ENCODE results near the gene SUPT20HL1.
"Not testable (repeated sequence)": the region's sequence is repeated elsewhere in the genome, so short reads cannot be mapped to it uniquely, and the experiment has no call there.

SUPT20HL1 gene

GRCh38 chrX:24363432-24364181 lies 3.2 kb downstream of the SUPT20HL1 start:
- DNase-seq (ENCODE audit: low spot score) = not testable (repeated sequence)

- DNase-seq (ENCODE audit: low spot score) = no peak
Observed at GRCh38 chrX:24364326-24364725, 3.9 kb downstream of the SUPT20HL1 start.

- DNase-seq (ENCODE audit: low spot score) = no peak
Observed at GRCh38 chrX:24364851-24365538, 4.6 kb downstream of the SUPT20HL1 start.

DNA sequence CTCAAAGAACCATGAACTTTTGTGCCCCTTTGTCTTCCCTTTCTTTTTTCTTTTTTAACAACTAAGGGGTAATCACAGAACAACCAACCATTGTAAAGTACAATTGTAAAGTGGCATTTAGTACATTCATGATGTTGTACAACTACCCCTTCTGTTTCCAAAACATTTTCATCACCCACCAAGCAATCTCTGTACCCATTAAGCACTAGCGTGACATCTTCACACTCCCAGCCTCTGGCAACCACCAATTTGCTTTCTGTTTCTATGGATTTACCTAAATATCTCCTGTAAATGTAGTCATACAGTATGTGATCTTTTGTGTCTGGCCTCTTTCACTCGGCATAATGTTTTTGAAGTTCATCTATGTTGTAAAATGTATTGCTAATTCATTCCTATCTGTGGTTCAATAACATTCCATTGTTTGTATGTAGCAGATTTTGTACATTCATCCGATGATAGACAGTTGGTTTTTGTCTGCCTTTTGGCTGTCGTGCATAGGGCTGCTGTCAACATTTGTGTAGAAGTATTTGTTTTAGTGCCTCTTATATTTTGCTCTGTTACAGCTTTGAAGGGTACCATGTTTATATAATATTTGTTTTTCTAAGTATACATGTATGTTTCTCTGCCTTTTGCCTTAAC lies 6.4 kb downstream of the SUPT20HL1 start:
- not testable (repeated sequence) for DNase-seq (ENCODE audit: low spot score)

DNA sequence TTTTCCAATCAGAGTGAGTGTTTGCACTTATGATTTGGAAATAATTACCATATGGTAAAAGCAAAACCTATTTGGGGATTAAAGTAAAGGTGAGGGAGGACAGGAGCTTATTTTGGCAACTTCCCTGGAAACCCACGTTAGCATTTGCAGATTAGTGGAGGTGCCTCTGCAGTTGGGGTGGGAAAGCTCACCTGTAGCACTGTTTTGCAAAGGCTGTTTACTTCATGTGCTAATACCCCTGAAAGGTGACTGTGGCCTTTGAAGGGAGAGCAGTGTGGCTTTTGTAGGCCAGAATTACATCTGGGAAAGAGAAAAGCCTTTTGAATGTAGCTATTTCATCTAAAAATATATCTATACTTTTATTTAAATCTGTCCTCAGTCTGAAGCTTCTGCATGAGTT lies 9.4 kb downstream of the SUPT20HL1 start:
- no peak for DNase-seq (ENCODE audit: low spot score)

GRCh38 chrX:24371391-24371972 lies 11.0 kb downstream of the SUPT20HL1 start:
- peak; percentile 13 for DNase-seq (ENCODE audit: low spot score)

GRCh38 chrX:24372021-24372763 lies 11.8 kb downstream of the SUPT20HL1 start:
- no peak for DNase-seq (ENCODE audit: low spot score)

GRCh38 chrX:24375600-24376131 lies 15.2 kb downstream of the SUPT20HL1 start:
- DNase-seq (ENCODE audit: low spot score) = no peak

- no peak for DNase-seq (ENCODE audit: low spot score)
Observed at GRCh38 chrX:24376403-24376802, 16.0 kb downstream of the SUPT20HL1 start.

DNA sequence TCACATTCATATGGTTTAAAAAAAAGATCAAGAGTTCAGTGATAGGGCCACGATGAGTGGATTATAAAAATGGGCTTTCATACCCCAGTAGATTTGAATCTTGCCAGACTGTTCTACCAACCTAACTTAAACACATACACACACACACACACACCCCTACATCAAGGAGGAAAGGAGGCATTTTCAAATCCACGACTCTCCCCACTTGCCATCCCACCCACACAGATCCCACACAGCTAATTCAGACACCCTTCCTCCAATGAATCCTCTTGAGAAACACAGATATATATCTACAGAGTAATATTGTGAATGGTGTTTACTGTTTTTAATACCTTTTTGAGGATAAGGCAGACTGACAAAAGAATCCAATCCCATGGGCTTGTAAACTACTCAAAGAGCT lies 16.8 kb downstream of the SUPT20HL1 start:
- DNase-seq (ENCODE audit: low spot score) = no peak

DNA sequence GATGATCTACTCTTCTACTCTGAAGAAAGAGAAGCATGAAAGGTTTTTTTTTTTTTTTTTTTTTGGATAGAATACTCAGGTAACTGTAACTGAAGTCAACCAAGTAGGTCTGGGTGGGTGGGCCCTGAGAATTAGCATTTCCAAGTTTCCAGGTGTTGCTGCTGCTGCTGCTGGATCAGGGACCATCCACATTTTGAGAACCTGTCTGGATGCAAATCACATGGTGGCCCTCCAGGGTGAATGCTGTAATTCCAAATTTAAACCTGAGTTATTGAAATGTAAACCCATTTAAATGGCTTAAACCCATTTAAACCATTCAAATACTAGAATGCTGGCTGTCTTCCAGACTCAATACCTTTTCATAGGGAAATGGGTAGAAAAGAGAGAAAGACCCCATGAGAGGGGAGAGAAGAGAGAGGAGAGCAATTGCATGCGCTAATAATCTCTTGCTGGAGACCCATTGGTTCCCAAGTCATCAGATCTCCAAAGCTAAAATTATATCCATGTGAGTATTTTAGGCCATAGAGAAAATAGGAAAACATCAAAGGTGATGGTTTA lies 17.6 kb downstream of the SUPT20HL1 start:
- DNase-seq (ENCODE audit: low spot score) = no peak

- DNase-seq (ENCODE audit: low spot score) = no peak
Observed at GRCh38 chrX:24378706-24379105, 18.3 kb downstream of the SUPT20HL1 start.

GRCh38 chrX:24380262-24381187 lies 20.1 kb downstream of the SUPT20HL1 start:
- DNase-seq (ENCODE audit: low spot score) = no peak

DNA sequence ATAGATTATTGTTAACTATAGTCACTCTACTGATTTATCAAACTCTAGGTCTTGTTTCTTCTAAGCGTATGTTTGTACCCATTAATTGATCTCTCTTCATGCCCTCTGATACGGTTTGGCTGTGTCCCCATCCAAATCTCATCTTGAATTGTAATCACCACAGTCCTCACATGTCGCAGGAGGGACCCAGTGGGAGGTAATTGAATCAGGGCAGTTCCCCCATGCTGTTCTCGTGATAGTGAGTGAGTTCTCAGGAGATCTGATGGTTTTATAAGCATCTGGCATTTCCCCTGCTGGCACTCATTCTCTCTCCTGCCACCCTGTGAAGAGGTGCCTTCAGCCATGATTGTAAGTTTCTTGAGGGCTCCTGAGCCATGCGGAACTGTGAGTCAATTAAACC lies 21.9 kb downstream of the SUPT20HL1 start:
- not testable (repeated sequence) for DNase-seq (ENCODE audit: low spot score)

DNA sequence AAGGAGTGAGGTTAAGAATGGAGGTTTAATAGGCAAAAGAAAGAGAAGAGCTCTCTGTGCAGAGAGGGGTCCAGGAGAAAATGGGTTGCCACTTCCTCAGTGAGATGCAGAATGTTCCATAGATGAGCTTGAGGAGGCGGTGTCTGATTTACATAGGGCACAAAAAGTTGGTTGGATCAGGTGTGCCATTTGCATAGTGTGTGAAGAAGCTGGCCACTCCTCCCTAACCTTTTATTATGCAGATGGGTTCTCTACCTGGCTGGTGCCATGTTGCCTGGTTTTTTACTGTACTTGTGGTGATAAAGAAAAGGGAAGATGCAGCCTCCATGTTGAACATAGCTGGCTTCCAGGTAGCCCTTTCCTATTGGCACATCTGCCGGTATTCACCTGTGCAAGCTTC lies 27.3 kb downstream of the SUPT20HL1 start:
- no peak for DNase-seq (ENCODE audit: low spot score)

- no peak for DNase-seq (ENCODE audit: low spot score)
Observed at GRCh38 chrX:24391389-24391788, 30.9 kb downstream of the SUPT20HL1 start.

DNA sequence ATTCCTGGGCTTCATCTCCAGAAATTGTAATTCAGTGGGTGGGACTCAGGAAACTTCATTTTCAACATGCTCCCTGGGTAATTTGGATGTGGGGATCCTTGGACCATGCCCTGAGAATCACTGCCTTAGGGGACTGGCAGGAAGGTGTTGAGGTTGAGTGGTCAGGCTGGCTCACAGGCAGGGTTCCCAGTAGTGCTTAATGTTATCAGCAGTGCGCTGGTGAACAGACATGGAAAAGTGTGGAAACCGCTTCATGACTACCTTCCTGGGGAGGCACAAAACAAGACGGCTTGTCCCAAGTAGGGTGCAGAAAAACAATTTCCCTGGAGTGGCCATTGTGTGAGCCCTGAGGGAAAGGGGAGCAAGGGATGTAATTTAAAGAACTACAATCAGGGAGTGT lies 31.4 kb downstream of the SUPT20HL1 start:
- DNase-seq (ENCODE audit: low spot score) = no peak

GRCh38 chrX:24392709-24393108 lies 32.3 kb downstream of the SUPT20HL1 start:
- no peak for DNase-seq (ENCODE audit: low spot score)

DNA sequence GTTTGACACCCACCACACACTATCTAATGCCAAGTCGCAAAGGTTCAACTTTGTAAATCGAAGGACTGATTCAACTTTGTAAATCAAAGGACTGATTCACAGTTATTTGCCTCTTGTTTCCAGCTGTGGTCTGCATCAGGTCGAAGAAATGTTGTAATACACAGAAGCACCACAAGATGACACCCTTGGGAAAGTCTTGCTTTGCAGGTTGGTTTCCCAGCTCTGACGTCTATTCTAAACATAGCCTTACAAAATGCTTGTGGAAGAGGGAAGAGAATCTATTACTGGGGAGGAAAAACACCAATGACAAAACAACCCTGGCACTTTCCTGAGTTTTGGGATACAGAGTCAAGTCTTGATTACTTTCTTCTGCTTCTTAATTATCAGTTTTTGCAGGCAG lies 35.3 kb downstream of the SUPT20HL1 start:
- DNase-seq (ENCODE audit: low spot score) = peak; percentile 58

- no peak for DNase-seq (ENCODE audit: low spot score)
Observed at GRCh38 chrX:24396236-24396930, 35.9 kb downstream of the SUPT20HL1 start.
